K562 (cell line): Measurements from ENCODE around the gene EVA1B. TPM values are rescaled to one million over a fixed set of nuclear protein-coding genes. Genes with fewer than 3 reads are reported as not detected.

Experiments
- ARNT ChIP-seq, 2 experiments: fragments of 450-650 bp; IDR thresholded peaks; 2 replicates each; pipeline ENCODE4 v1.6.1; 2016; ENCODE audit warnings: mild to moderate bottlenecking in 1 of 2
- ATF1 ChIP-seq, 2 experiments: fragments of 450-650 bp in 1 of 2; IDR thresholded peaks; 2 replicates each; pipeline ENCODE4 v1.6.1; 2016; ENCODE audit warnings: missing compliant biosample characterization in 1 of 2, missing genetic modification characterization in 1 of 2
- GTF2A2 ChIP-seq: IDR thresholded peaks from 2 replicates; pipeline ENCODE4 v1.6.1; 2016; ENCODE audit warnings: mild to moderate bottlenecking, missing genetic modification characterization, missing compliant biosample characterization
- HDGF ChIP-seq: fragments of 450-650 bp; IDR thresholded peaks from 2 replicates; pipeline ENCODE4 v1.6.1; 2016
- HMG20A ChIP-seq: fragments of 450-650 bp; formaldehyde crosslinking; conservative IDR thresholded peaks from 2 replicates; pipeline ENCODE4 v1.4.0; 2020; ENCODE audit warnings: mild to moderate bottlenecking, mixed read lengths
- IRF2 ChIP-seq: sonication (generic); formaldehyde crosslinking; IDR thresholded peaks from 2 replicates; pipeline ENCODE4 v1.8.1; 2022; ENCODE audit warnings: mild to moderate bottlenecking, missing genetic modification reagents
- KDM5B ChIP-seq: fragments of 200-600 bp; sonication (generic); IDR thresholded peaks from 2 replicates; pipeline ENCODE4 v1.6.1; 2012; ENCODE audit warnings: low read depth, mild to moderate bottlenecking, moderate library complexity, low read length, control low read depth, inconsistent platforms; ENCODE audit not compliant: insufficient replicate concordance
- LEF1 ChIP-seq: fragments of 450-650 bp; IDR thresholded peaks from 2 replicates; pipeline ENCODE4 v1.6.1; 2016; ENCODE audit warnings: mild to moderate bottlenecking
- OTX1 ChIP-seq: fragments of 450-650 bp; formaldehyde crosslinking; IDR thresholded peaks from 2 replicates; pipeline ENCODE4 v1.4.0; 2022; ENCODE audit warnings: mild to moderate bottlenecking
- SMAD1 ChIP-seq: fragments of 150-350 bp; IDR thresholded peaks from 2 replicates; pipeline ENCODE4 v1.6.1; 2014; ENCODE audit warnings: low read length, low read depth; ENCODE audit not compliant: partially characterized antibody
- SREBF2 ChIP-seq: sonication (generic); formaldehyde crosslinking; IDR thresholded peaks from 2 replicates; pipeline ENCODE4 v1.4.0; 2020; ENCODE audit warnings: mild to moderate bottlenecking, missing genetic modification reagents
- STAG1 ChIP-seq: sonication (generic); formaldehyde crosslinking; IDR thresholded peaks from 2 replicates; pipeline ENCODE4 v1.5.0; 2020; ENCODE audit warnings: missing genetic modification reagents, borderline replicate concordance
- ZKSCAN1 ChIP-seq: fragments of 150-350 bp; IDR thresholded peaks from 2 replicates; pipeline ENCODE4 v1.6.1; 2016; ENCODE audit warnings: low read depth, low read length
- ZNF133 ChIP-seq: fragments of 250-450 bp; sonication (Bioruptor Pico); IDR thresholded peaks from 2 replicates; pipeline ENCODE4 v1.4.0; 2020; ENCODE audit warnings: mild to moderate bottlenecking
- ZNF274 ChIP-seq: IDR thresholded peaks from 2 replicates; pipeline ENCODE4 v1.6.1; 2011; ENCODE audit warnings: low read depth, mild to moderate bottlenecking, low read length, moderate library complexity, borderline replicate concordance
- ZNF79 ChIP-seq: fragments of 250-450 bp; sonication (Bioruptor Pico); IDR thresholded peaks from 2 replicates; pipeline ENCODE4 v1.4.0; 2020; ENCODE audit warnings: low read depth, mild to moderate bottlenecking, moderate library complexity
- polyA plus RNA-seq, 8 experiments: library from polyadenylated mRNA; depleted of rRNA in 4 of 8; stranded (reverse) in 5 of 8; unstranded in 3 of 8; fragments of >200 nt; fragmentation: Nextera tagmentation in 2 of 8; fragmentation: Illumina TruSeq in 1 of 8; extraction: Ambion mirVana in 2 of 8; extraction: Trizol in 1 of 8; gene quantifications; 2 replicates each; pipeline versions ENCODE4 v1.2.1 to v1.2.3, GENCODE V29; 2011 to 2014; ENCODE audit warnings: inconsistent platforms in 1 of 8, missing spikeins in 1 of 8
- total RNA-seq, 7 experiments: library from RNA; depleted of rRNA in 6 of 7; stranded (reverse); fragments of >200 nt in 6 of 7; fragmentation: Illumina TruSeq in 2 of 7; extraction: Trizol in 2 of 7; gene quantifications; 2 replicates each; pipeline versions ENCODE4 v1.2.1 to v1.2.3, GENCODE V29; 2011 to 2021; ENCODE audit warnings: low replicate concordance in 1 of 7
- TF ChIP-seq, protein P1 (sequence below), 2 experiments: fragments of 450-650 bp in 1 of 2; sonication (generic) in 1 of 2; formaldehyde crosslinking in 1 of 2; IDR thresholded peaks in 1 of 2; conservative IDR thresholded peaks in 1 of 2; 2 replicates each; pipeline versions ENCODE4 v1.6.1 to v1.8.1; 2016 to 2023; ENCODE audit warnings: mild to moderate bottlenecking in 2 of 2, moderate library complexity in 2 of 2, inconsistent platforms in 1 of 2, missing genetic modification reagents in 1 of 2
- TF ChIP-seq, protein P2 (sequence below), 2 experiments: IDR thresholded peaks; 2 replicates each; pipeline ENCODE4 v1.6.1; 2011; ENCODE audit warnings: borderline replicate concordance in 1 of 2, control low read depth in 1 of 2, low read depth in 1 of 2, low read length in 1 of 2, mild to moderate bottlenecking in 1 of 2, mixed read lengths in 1 of 2, moderate library complexity in 1 of 2; ENCODE audit not compliant: insufficient read depth in 1 of 2, insufficient read length in 1 of 2, poor library complexity in 1 of 2, severe bottlenecking in 1 of 2; ENCODE audit errors: extremely low read depth in 1 of 2
- TF ChIP-seq, protein P3 (sequence below): sonication (generic); formaldehyde crosslinking; IDR thresholded peaks from 2 replicates; pipeline ENCODE4 v1.8.0; 2022; ENCODE audit warnings: mild to moderate bottlenecking, missing genetic modification reagents
- TF ChIP-seq, protein P4 (sequence below): conservative IDR thresholded peaks from 2 replicates; pipeline ENCODE4 v1.6.1; 2011; ENCODE audit warnings: low read depth, mild to moderate bottlenecking, low read length; ENCODE audit not compliant: control insufficient read depth
- TF ChIP-seq, protein P5 (sequence below): fragments of 250-450 bp; sonication (Bioruptor Pico); IDR thresholded peaks from 2 replicates; pipeline ENCODE4 v1.8.0; 2021; ENCODE audit warnings: mild to moderate bottlenecking, moderate library complexity

Gene EVA1B
- total and polyA plus RNA-seq, 9 of the 15 experiments (the other 6 are each of a cell fraction or from before 2014, with no cell fraction given), result 0.08 to 65.7 (median 2.4) TPM

DNA sequence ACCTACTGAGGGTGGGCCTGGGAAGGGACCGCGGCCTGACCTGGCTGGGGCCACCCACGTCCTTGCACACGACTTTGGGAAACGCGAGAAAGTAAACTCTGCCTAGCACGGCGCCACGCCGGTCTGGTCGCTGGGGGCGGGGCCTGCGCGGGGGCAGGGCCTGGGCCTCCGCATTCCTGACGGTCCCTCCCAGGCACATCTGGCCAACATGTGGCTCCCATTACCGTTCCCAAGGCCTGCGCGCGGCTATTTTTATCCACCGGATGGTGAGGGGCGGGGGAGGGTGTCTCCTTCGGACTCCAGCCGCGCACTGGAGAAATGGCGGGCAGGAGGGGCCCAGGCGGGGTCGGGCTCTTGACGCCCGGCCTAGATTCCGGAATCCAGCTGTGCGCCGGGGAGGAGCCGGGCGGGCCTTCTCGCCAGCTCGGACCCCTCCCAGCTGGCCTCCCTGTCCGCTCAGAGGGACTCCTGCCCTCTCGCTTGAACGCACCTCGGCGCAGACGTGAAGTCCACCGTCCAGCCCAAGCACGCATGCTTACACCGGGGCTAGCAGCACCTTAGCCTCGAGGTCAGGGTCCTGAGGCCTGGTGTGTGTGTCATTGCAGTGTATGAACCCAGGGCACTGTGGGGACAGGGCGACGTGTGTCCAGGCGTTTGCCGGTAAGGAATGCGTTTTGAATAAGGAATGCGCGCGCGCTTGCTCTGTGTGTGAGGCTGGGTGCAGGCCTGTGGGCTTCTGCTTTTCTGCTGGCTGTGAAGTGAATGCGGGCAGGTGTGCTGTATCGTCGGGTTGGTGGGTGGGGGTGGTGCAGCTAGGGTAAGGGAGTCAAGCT is 2.1 kb downstream of the EVA1B start (continued):
- TF ChIP-seq, protein P1, sequence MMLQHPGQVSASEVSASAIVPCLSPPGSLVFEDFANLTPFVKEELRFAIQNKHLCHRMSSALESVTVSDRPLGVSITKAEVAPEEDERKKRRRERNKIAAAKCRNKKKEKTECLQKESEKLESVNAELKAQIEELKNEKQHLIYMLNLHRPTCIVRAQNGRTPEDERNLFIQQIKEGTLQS (IDR thresholded peaks at IDR 0.05), result no peak
- TF ChIP-seq, protein P1 (CRISPR knock-in tag; conservative IDR thresholded peaks at IDR 0.05), result peak; percentile 88
- no peak; the same call in none of the 2 replicates for TF ChIP-seq ZKSCAN1
- TF ChIP-seq ZNF133 (CRISPR knock-in tag), result no peak; the same call in none of the 2 replicates
- no peak for TF ChIP-seq ZNF274
- TF ChIP-seq GTF2A2 (tag), result no peak
- TF ChIP-seq LEF1, result peak; percentile 89
- TF ChIP-seq, protein P2, sequence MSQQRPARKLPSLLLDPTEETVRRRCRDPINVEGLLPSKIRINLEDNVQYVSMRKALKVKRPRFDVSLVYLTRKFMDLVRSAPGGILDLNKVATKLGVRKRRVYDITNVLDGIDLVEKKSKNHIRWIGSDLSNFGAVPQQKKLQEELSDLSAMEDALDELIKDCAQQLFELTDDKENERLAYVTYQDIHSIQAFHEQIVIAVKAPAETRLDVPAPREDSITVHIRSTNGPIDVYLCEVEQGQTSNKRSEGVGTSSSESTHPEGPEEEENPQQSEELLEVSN (IDR thresholded peaks at IDR 0.05; ENCODE audit: borderline replicate concordance in 1 of 2, extremely low read depth in 1 of 2, insufficient read depth in 1 of 2, insufficient read length in 1 of 2, low read depth in 1 of 2, low read length in 1 of 2, poor library complexity in 1 of 2, severe bottlenecking in 1 of 2), result peak; percentile 96 to 98
- TF ChIP-seq HMG20A (CRISPR knock-in tag), result no peak
- peak; percentile 96; the same call in 1 of the 2 replicates for TF ChIP-seq SREBF2 (CRISPR knock-in tag)
- TF ChIP-seq ATF1 (CRISPR knock-in tag; IDR thresholded peaks at IDR 0.05), result no peak
- TF ChIP-seq ATF1 (tag; IDR thresholded peaks at IDR 0.05), result peak; percentile 82
- peak in 1 of 2 experiments; percentile 63; a peak in 1 of 4 replicates for TF ChIP-seq ARNT (IDR thresholded peaks at IDR 0.05)
- no peak for TF ChIP-seq OTX1 (CRISPR knock-in tag)
- TF ChIP-seq STAG1, result no peak
- peak; percentile 60 for TF ChIP-seq KDM5B
- TF ChIP-seq, protein P3, sequence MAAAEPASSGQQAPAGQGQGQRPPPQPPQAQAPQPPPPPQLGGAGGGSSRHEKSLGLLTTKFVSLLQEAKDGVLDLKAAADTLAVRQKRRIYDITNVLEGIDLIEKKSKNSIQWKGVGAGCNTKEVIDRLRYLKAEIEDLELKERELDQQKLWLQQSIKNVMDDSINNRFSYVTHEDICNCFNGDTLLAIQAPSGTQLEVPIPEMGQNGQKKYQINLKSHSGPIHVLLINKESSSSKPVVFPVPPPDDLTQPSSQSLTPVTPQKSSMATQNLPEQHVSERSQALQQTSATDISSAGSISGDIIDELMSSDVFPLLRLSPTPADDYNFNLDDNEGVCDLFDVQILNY, result peak; percentile 85
- TF ChIP-seq IRF2 (CRISPR knock-in tag), result no peak
- 0 out of 2 replicates have a peak, but pooled peaks have one; percentile 38 for TF ChIP-seq ZNF79 (CRISPR knock-in tag)
- peak; percentile 89 for TF ChIP-seq HDGF
- TF ChIP-seq SMAD1, result no peak
- TF ChIP-seq, protein P4, sequence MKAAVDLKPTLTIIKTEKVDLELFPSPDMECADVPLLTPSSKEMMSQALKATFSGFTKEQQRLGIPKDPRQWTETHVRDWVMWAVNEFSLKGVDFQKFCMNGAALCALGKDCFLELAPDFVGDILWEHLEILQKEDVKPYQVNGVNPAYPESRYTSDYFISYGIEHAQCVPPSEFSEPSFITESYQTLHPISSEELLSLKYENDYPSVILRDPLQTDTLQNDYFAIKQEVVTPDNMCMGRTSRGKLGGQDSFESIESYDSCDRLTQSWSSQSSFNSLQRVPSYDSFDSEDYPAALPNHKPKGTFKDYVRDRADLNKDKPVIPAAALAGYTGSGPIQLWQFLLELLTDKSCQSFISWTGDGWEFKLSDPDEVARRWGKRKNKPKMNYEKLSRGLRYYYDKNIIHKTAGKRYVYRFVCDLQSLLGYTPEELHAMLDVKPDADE, result peak; percentile 92
- TF ChIP-seq, protein P5, sequence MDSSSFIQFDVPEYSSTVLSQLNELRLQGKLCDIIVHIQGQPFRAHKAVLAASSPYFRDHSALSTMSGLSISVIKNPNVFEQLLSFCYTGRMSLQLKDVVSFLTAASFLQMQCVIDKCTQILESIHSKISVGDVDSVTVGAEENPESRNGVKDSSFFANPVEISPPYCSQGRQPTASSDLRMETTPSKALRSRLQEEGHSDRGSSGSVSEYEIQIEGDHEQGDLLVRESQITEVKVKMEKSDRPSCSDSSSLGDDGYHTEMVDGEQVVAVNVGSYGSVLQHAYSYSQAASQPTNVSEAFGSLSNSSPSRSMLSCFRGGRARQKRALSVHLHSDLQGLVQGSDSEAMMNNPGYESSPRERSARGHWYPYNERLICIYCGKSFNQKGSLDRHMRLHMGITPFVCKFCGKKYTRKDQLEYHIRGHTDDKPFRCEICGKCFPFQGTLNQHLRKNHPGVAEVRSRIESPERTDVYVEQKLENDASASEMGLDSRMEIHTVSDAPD (CRISPR knock-in tag), result no peak
